A204.1 (cell line): ENCODE results near the gene GPX6.
"Not testable (repeated sequence)": the region's sequence is repeated elsewhere in the genome, so short reads cannot be mapped to it uniquely, and the experiment has no call there.

Source experiments
- FAIRE-seq: peaks from 2 replicates; lab custom pipeline; 2012; peaks lifted over from hg19 to GRCh38; lab: Jason Lieb, UNC

GPX6 gene, protein sequence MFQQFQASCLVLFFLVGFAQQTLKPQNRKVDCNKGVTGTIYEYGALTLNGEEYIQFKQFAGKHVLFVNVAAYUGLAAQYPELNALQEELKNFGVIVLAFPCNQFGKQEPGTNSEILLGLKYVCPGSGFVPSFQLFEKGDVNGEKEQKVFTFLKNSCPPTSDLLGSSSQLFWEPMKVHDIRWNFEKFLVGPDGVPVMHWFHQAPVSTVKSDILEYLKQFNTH

DNA sequence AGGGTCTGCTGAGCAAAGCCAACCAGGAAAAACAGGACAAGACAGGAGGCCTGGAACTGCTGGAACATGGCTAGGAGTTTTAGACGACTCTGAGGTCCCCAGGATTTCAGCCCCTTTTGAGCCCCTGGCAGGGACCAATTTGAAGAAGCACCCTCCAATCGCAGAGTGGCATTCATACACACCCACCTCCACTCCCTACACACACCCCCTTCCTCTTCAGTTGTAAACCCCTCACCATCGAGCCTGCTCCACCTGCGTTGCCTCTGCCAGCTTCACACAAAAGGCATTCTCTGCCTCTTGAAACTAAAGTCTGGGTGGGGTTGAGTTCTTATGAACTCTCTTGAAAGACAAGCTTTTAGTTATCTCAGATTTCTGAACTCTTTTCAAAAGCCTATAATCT, at the start of gene GPX6:
TSS of gene GPX6 (minus strand) at position 118 of the 400 bp plus-strand sequence. CDS start at position 68, 50 bp downstream.
- no peak for FAIRE-seq

- no peak for FAIRE-seq
These were observed 48.0 kb upstream of the GPX6 start for GRCh38 chr6:28563430-28564095.

- no peak for FAIRE-seq
These were observed 43.0 kb upstream of the GPX6 start for GRCh38 chr6:28558629-28559028.

DNA sequence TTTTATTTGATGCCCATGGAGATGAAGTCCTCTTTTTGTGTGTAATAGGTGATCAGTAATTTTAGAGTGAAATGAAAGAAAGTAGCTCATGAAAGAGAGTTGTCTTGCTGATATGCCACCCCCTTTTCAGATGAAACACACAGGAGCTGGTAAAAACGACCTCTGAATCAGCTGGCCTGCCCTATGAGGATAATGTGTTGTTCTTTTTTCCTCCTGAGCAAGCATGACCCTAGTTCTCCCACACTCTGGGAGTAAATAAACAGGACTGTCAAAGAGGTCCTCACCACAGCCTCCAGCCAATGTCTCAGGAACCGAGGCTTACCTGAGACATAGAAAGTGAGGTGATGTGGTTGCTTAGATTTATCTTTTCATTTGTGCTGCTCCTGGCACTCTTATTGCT, 39.5 kb upstream of the GPX6 start:
- no peak for FAIRE-seq

- FAIRE-seq = no peak
These were observed 38.6 kb upstream of the GPX6 start for GRCh38 chr6:28553986-28554881.

DNA sequence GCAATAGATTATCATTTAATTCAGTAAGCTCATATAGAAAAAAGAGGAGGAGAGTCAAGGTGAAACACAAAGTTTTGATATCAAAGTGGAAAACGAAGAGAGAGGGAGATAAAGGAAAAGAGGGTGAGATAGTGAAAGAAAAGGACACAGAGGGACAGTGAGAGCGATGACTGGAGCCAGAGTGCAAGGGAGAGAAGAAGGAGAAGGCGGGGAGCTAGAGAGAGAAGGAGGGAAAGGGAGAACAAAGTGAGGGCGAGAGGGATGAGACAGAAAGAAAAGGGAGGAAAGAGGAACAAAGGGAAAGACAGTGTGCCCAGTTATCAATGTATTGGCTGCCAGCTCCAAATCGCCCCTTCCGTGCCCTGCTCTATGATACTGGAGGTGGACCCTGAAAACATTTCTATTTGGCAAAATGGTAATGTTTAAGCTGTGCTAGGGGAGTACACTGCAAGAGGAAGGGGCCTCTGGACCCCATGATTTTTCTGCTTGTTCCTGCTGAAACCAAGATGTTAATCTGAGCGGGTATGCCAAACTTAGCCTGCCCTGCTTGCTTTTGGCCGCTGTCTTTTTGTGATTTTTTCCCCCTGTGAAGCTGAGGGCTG, 37.9 kb upstream of the GPX6 start:
- no peak for FAIRE-seq

GRCh38 chr6:28551891-28552666, 36.5 kb upstream of the GPX6 start:
- FAIRE-seq = no peak

DNA sequence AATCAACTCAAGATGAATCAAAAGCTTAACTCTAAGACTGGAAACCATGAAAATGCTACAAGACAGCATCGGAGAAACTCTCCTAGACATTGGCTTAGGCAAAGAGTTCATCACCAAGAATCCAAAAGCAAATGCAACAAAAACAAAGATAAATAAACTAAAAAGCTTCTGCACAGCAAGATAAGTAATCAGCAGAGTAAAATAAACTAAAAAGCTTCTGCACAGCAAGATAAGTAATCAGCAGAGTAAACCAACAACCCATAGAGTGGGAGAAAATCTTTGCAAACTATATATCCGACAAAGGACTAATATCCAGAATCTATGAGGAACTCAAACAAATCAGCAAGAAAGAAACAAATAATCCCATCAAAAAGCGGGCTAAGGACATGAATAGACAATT, 31.4 kb upstream of the GPX6 start:
- not testable (repeated sequence) for FAIRE-seq

DNA sequence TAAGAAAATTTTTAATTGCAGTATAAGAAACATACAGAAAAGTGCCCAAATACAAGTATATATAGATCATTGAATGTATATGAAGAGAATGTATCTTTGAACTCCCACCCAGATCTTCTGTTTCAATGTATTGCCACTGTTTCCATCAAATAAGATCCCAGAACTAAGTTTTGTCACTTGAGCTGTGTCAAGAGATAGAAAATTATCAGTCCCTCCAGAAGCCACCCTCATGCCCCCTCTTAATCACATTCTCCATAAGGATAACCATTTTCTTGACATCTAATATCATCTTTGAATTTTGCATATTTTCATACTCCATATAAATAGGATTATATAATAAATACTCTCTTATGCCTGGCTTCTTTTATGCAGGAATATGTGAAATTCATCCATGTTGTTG, 30.4 kb upstream of the GPX6 start:
- no peak for FAIRE-seq

- no peak for FAIRE-seq
These were observed 28.3 kb upstream of the GPX6 start for GRCh38 chr6:28543651-28544610.

GRCh38 chr6:28542440-28543296, 27.1 kb upstream of the GPX6 start:
- FAIRE-seq = peak; percentile 29

DNA sequence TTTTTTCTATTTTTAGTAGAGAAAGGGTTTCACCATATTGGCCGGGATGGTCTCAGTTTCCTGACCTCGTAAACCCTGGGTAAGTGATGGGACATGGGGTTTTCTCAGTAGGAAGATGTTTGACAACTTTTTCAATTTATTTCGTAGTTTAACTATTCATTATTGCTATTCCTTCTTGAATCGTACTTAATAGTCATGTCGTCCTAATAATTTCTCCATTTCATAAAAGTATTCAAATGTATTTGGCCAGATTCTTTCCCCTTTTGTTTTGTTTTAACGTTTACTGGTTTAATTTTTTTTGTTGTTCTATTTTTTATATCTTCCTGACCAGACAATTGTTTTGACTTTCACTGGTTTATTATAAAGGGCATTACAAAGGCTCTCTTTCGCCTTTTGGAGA, 26.4 kb upstream of the GPX6 start:
- FAIRE-seq = no peak

GRCh38 chr6:28537509-28538140, 22.0 kb upstream of the GPX6 start:
- no peak for FAIRE-seq

- no peak for FAIRE-seq
These were observed 21.5 kb upstream of the GPX6 start for GRCh38 chr6:28537065-28537464.

DNA sequence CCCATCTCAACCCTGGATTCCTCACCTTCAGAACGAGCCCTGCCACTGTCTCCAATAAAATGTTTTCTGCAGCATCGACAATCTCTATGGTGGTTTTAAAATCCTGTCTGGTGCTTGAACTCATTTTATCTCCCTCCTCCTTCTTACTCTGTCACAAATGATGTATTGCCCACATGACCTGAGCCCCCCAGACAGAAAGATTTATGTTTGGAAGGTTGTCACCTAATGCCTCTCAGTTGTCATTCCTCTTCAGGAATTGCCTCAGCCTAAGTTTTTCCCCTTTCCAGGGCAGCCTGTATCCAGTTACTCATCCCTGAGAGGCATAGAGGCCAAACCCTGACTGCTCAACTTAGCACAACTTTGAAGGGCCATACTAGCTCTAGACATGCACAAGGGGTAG, 19.3 kb upstream of the GPX6 start:
- FAIRE-seq = no peak

DNA sequence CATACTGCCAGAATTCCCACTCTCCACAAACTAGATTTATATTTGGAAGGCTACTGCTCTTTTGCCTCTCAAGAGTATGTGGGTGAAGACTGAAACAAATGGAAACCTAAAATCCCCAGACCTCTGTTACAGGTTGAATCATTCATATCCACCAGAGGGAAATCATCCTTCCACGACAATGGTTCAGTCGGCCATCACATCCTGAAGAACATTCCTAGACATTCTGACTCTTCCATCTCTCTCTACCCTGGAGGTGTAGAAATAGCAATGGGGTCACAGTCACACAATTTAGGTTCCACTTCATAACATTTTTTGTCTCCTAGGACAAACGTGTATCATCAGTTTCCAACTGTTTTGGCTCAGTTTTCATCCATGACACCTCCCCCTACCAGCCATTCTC, 18.7 kb upstream of the GPX6 start:
- FAIRE-seq = no peak

DNA sequence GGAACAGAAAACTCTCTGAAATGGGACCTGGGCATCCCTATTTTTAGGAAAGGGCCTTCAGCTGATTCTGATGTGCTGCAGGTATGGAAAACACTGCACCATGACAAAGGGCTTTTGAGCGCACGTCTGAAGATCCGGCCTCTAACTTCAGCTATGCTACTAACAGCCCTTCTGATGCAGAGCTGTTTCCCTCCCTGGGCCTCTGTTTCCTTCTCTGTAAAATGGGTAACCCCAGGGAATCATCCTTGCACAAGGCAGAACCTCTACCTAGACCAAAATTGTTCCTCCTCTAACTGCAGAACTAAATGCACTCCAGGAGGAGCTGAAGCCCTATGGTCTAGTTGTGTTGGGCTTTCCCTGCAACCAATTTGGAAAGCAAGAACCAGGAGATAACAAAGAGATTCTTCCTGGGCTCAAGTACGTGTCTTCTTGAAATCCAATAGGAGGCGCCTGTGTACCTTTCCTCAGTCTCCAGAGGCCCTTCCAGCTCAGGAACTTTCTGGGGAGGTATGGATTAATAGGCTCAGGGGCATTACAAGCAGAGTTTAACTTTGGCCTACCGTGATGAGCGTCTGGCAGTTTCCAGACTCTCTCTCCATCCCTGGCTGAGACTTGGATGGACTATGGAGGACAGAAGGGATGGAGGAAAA, 16.0 kb upstream of the GPX6 start:
- no peak for FAIRE-seq

DNA sequence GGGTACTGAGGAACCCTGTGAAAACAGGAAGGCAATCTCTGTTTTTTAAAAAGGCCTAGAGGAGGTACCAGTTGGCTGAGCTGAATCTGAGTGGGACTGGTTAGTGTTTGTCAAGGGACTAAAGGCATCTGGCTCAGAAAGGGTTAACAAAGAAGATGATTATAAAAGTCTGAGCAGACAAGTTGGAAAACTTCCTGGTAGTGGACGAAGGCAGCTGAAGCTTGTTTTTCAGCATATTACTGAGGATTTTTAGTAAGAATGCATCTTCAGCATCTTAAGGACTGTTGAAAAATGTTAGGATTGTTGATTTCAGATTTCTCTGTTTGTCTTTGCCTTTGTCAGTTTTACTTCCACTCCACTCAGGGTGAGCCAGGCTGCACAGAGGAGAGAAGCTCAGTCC, 15.2 kb upstream of the GPX6 start:
- no peak for FAIRE-seq
